ENCODE data around the gene IRF1. TPM values are rescaled to one million over a fixed set of nuclear protein-coding genes. Genes with fewer than 3 reads are reported as not detected.
A peak's percentile ranks its signal among the peaks of the same experiment; 100 is the strongest.

The IRF1 gene
- total RNA-seq, 4 donors from 2014 or later, result 24.6 to 49.7 (median 32.1) TPM

GRCh38 chr5:132470596-132470995 is 20.0 kb downstream of the IRF1 start:
- H3K27ac ChIP-seq, result no peak overlapping the region
- DNase-seq, result peak in 1 of 2 donors; percentile 2
- intact Hi-C loops (cut with DNase I), result no loop called here
- H3K9me3 ChIP-seq, result no peaks in the 10 kb centered on the region
- no peak overlapping the region for H3K4me3 ChIP-seq (replicated peaks in 1 of 3)
- 74 to 75% methylated on average over 1 of the region's 1 CpG for WGBS, 2 donors
- no peak for TF ChIP-seq POLR2A (IDR thresholded peaks at IDR 0.05)
- no peak for TF ChIP-seq CTCF (IDR thresholded peaks at IDR 0.05)
- H3K27me3 ChIP-seq, result no peaks in the 10 kb centered on the region
- H3K4me1 ChIP-seq, result peaks cover 0 to 18% of the 10 kb centered on the region in 2 donors
- no peaks in the 10 kb centered on the region for H3K36me3 ChIP-seq

- WGBS, 2 donors, result 67 to 90% methylated on average over 4 of the region's 4 CpGs
- H3K4me3 ChIP-seq (replicated peaks in 1 of 3), result no peak overlapping the region
- H3K27me3 ChIP-seq, result no peaks in the 10 kb centered on the region
- H3K9me3 ChIP-seq, result no peaks in the 10 kb centered on the region
- no peaks in the 10 kb centered on the region for H3K36me3 ChIP-seq
- intact Hi-C loops (cut with DNase I), result no loop called here
- TF ChIP-seq POLR2A (IDR thresholded peaks at IDR 0.05), result no peak
- no peak for TF ChIP-seq CTCF (IDR thresholded peaks at IDR 0.05)
- H3K4me1 ChIP-seq, result peaks cover under 1 to 24% of the 10 kb centered on the region in 2 donors
- no peak overlapping the region for H3K27ac ChIP-seq
- peak in 1 of 2 donors; percentile 1 for DNase-seq
Observed at GRCh38 chr5:132470010-132470392, 20.6 kb downstream of the IRF1 start.

- WGBS, 2 donors, result 84 to 97% methylated on average over 6 of the region's 6 CpGs
- intact Hi-C loops (cut with DNase I), result no loop called here
Observed at GRCh38 chr5:132469380-132470009, 21.1 kb downstream of the IRF1 start.

GRCh38 chr5:132468656-132469379 is 21.8 kb downstream of the IRF1 start:
- Histone ChIP-seq H3K27me3 (no peaks in the 10 kb centered on the region), H3K9me3 (no peaks in the 10 kb centered on the region), H3K4me3 (replicated peaks in 1 of 3) (no peak overlapping the region), H3K27ac (no peak overlapping the region), H3K36me3 (no peaks in the 10 kb centered on the region), H3K4me1 (peaks cover 12 to 36% of the 10 kb centered on the region in 2 donors)
- intact Hi-C loops (cut with DNase I), result no loop called here
- WGBS, 2 donors, result 94 to 96% methylated on average over 3 of the region's 3 CpGs
- TF ChIP-seq CTCF (IDR thresholded peaks at IDR 0.05), result no peak
- TF ChIP-seq POLR2A (IDR thresholded peaks at IDR 0.05), result no peak
- no peak for DNase-seq

More at GRCh38 chr5:132469380-132470009, 21.1 kb downstream of the IRF1 start:
- H3K4me1 ChIP-seq, result peaks cover 6 to 29% of the 10 kb centered on the region in 2 donors
- no peaks in the 10 kb centered on the region for H3K9me3 ChIP-seq
- no peak overlapping the region for H3K4me3 ChIP-seq (replicated peaks in 1 of 3)
- H3K27ac ChIP-seq, result no peak overlapping the region
- peak in 1 of 2 donors; percentile 0 for DNase-seq
- H3K36me3 ChIP-seq, result no peaks in the 10 kb centered on the region
- TF ChIP-seq POLR2A (IDR thresholded peaks at IDR 0.05) (no peak), CTCF (IDR thresholded peaks at IDR 0.05) (no peak)
- H3K27me3 ChIP-seq, result no peaks in the 10 kb centered on the region

All from thyroid gland (tissue), 4 donors.